BLaER1 (cell line): ENCODE measurements around the gene BOLL.
"Not testable (repeated sequence)": the region's sequence is repeated elsewhere in the genome, so short reads cannot be mapped to it uniquely, and the experiment has no call there.

ENCODE experiments used
- H3K27ac ChIP-seq: shearing (Covaris generic); formaldehyde crosslinking; 2 replicates; pipeline ENCODE4 v1.8.1; 2022
- H3K27me3 ChIP-seq: shearing (Covaris generic); formaldehyde crosslinking; 2 replicates; pipeline ENCODE4 v1.8.1; 2022
- H3K36me3 ChIP-seq: shearing (Covaris generic); formaldehyde crosslinking; 2 replicates; pipeline ENCODE4 v1.8.1; 2022
- H3K4me1 ChIP-seq: shearing (Covaris generic); formaldehyde crosslinking; 2 replicates; pipeline ENCODE4 v1.8.1; 2022
- H3K4me2 ChIP-seq: shearing (Covaris generic); formaldehyde crosslinking; 2 replicates; pipeline ENCODE4 v1.8.1; 2022
- H3K4me3 ChIP-seq: shearing (Covaris generic); formaldehyde crosslinking; 2 replicates; pipeline ENCODE4 v1.8.1; 2022
- H3K9ac ChIP-seq: shearing (Covaris generic); formaldehyde crosslinking; 2 replicates; pipeline ENCODE4 v1.8.1; 2022
- H3K9me3 ChIP-seq: shearing (Covaris generic); formaldehyde crosslinking; 2 replicates; pipeline ENCODE4 v1.8.1; 2022
- H4K20me1 ChIP-seq: shearing (Covaris generic); formaldehyde crosslinking; 2 replicates; pipeline ENCODE4 v1.8.1; 2022
- Cebpa-rat ChIP-seq: shearing (Covaris generic); IDR thresholded peaks from 2 replicates; pipeline ENCODE4 v1.8.1; 2022

The BOLL gene

DNA sequence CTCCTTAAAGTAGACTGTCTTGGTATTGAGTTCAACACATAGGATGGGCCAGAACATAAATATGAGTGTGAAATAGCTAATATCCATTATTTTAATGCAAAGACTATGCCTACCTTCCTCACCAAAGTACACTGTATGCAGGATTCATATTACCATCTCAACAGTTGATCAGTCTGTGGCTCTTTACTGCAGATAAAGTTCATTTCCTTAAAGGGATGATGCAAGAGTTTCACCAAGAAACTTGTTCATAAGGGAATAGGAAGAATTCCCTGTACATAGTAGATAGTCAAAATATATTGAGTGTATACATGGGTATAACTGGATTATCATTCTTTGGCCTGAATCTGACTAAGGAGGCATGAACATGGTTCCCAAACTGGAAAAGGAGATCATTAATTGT, 44.9 kb downstream of the BOLL start:
- TF ChIP-seq Cebpa-rat = no peak
- Histone ChIP-seq H3K27me3 (no peaks in the 10 kb centered on the region), H3K9ac (no peak overlapping the region), H4K20me1 (no peaks in the 10 kb centered on the region), H3K4me2 (no peak overlapping the region), H3K9me3 (no peaks in the 10 kb centered on the region), H3K4me1 (no peaks in the 10 kb centered on the region), H3K4me3 (no peak overlapping the region), H3K27ac (no peak overlapping the region), H3K36me3 (no peaks in the 10 kb centered on the region)

DNA sequence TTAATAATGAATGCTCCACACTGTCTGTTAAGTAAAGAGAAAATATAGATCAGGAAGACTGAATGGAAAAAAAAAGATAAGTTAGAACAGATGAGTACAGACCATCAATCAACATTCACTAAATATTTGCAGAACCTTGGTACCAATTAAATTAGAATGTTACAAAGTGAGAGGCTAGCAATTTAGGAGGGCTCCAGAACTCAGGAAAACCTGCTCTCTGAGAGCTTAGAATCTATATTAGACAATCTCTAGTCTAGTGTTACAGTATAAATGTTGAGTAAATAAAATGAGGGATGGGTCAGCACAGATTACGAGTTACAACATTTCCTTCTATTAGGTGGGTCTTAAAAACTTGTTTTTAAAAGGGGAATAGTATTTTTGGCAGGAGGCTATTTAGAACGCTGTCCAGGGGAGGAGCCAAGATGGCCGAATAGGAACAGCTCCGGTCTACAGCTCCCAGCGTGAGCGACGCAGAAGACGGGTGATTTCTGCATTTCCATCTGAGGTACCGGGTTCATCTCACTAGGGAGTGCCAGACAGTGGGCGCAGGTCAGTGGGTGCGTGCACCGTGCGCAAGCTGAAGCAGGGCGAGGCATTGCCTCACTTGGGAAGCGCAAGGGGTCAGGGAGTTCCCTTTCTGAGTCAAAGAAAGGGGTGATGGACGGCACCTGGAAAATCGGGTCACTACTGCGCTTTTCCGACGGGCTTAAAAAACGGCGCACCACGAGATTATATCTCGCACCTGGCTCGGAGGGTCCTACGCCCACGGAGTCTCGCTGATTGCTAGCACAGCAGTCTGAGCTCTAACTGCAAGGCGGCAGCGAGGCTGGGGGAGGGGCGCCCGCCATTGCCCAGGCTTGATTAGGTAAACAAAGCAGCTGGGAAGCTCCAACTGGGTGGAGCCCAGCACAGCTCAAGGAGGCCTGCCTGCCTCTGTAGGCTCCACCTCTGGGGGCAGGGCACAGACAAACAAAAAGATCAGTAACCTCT, 56.3 kb downstream of the BOLL start:
- not testable (repeated sequence) for H3K4me3 ChIP-seq, H3K9me3 ChIP-seq, H3K27me3 ChIP-seq, H4K20me1 ChIP-seq, H3K4me2 ChIP-seq, H3K4me1 ChIP-seq, H3K9ac ChIP-seq, H3K36me3 ChIP-seq, H3K27ac ChIP-seq

DNA sequence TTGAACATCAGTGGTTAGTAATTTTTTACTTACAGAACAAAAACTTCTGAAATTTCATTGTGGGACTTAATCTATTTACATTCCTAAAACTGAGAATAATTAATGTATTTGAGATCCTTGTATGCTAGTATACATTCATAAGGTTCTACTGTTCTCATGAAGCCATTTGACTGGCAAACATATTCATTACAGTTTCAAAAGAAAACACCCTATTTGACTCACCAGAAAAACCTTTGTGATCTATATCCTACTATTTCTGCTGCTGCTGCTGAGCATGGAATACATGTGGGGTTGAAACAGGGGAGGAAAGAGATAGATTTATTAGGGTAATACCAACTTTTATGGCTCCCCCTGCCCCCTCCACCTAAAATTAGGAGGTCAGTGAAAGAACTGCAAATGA, 58.1 kb downstream of the BOLL start:
- Histone ChIP-seq H3K27me3 (no peaks in the 10 kb centered on the region), H3K9ac (no peak overlapping the region), H3K9me3 (no peaks in the 10 kb centered on the region), H3K27ac (no peak overlapping the region), H3K4me3 (no peak overlapping the region), H3K36me3 (no peaks in the 10 kb centered on the region), H3K4me1 (no peaks in the 10 kb centered on the region), H3K4me2 (no peak overlapping the region), H4K20me1 (no peaks in the 10 kb centered on the region)
- no peak for TF ChIP-seq Cebpa-rat

DNA sequence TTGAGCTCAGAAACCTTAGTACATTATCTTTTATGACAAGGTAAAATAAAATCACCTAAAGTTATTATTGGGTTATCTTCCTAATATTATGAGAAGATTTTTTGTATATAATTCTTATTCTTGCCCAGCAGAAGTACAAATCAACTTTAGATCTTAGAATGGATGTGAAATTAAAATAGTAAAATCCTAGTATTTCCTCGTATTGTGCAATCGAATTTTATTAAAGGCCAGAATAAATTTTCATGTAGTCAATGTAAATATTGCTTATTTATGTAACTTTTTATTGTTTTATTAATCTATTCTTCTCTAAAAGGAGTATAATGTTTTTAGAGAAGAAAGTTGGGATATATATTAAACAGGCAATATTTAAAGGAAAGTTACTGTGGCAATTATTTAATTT, 67.3 kb downstream of the BOLL start:
- no peak overlapping the region for H3K4me3 ChIP-seq
- no peak overlapping the region for H3K27ac ChIP-seq
- no peaks in the 10 kb centered on the region for H4K20me1 ChIP-seq
- no peaks in the 10 kb centered on the region for H3K9me3 ChIP-seq
- TF ChIP-seq Cebpa-rat = no peak
- no peaks in the 10 kb centered on the region; the same call in 1 of the 2 replicates for H3K36me3 ChIP-seq
- no peaks in the 10 kb centered on the region for H3K27me3 ChIP-seq
- no peak overlapping the region for H3K9ac ChIP-seq
- no peak overlapping the region for H3K4me2 ChIP-seq
- no peaks in the 10 kb centered on the region for H3K4me1 ChIP-seq

DNA sequence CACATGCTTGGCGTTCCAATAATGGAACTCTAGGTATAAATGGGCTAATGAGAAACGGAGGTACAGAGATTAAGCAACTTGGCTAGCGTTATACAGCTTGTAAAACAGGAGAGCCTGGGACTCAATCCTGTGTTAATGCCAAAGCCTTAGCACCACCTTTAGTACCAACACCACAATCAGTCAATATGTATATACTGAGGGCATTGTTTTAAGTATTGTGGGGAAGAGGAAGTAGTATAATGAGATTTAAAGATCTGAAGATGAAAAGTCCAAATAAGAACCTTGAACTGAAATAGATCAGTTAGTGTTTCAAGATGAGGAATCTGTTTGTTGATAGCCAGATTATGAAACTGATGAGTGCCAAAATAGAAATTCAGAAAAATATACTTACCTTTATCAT, 71.8 kb downstream of the BOLL start:
- H3K27ac ChIP-seq = no peak overlapping the region
- no peaks in the 10 kb centered on the region for H3K27me3 ChIP-seq
- no peaks in the 10 kb centered on the region for H3K9me3 ChIP-seq
- H3K9ac ChIP-seq = no peak overlapping the region
- peaks cover 36% of the 10 kb centered on the region for H4K20me1 ChIP-seq
- H3K4me1 ChIP-seq = peaks cover 8% of the 10 kb centered on the region
- no peak overlapping the region for H3K4me3 ChIP-seq
- no peak for TF ChIP-seq Cebpa-rat
- H3K36me3 ChIP-seq = peaks cover 21% of the 10 kb centered on the region
- H3K4me2 ChIP-seq = no peak overlapping the region

DNA sequence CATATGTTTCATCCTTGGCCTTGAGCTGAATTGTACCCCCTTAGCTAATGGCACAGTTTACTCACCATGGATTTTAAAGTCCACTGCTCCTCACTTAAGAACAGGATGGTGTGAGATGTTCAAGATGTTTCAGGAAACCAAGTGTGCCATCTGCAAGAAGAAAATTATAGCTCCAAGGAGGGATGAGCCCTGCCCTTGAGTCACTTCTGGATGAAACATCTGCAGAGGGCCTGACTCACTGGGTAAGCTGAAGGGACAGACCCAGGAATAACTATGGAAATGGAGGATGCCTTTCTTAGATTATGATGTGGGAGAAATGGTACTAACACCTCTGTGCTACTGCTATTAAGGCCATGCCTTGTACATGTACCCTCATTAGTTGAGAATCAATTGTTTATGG, 73.5 kb downstream of the BOLL start:
- no peaks in the 10 kb centered on the region for H3K9me3 ChIP-seq
- H3K27me3 ChIP-seq = no peaks in the 10 kb centered on the region
- no peak overlapping the region for H3K4me2 ChIP-seq
- no peak overlapping the region for H3K9ac ChIP-seq
- H4K20me1 ChIP-seq = peaks cover 53% of the 10 kb centered on the region
- H3K4me3 ChIP-seq = no peak overlapping the region
- TF ChIP-seq Cebpa-rat = no peak
- H3K36me3 ChIP-seq = peaks cover 21% of the 10 kb centered on the region
- no peak overlapping the region for H3K27ac ChIP-seq
- H3K4me1 ChIP-seq = peaks cover 20% of the 10 kb centered on the region

DNA sequence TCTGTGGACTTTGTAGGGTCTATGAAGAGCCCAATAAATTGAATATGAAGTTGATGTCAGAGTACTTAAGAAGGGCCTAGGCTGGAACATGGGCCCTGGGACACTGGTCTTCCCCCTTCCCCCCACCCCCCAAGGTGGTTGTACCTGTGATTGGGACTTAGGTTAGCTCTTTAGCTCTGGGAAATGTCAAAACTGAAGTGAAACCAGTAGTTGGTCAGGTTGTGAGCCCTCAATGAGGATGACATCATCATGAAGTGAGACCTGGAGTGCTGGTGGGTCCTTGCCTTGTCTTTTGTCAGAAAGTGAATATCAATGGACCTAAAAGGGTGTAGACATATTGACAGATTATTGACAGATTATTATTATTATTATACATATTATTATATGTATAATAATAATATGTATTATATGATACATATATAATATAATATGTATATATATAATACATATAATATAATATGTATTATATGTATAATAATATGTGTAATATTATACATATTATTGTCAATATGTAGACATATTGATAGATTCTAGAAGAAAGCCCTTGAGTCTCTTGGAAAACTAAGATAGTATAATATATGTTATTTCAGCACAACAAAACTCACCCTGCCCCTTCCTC, 74.6 kb downstream of the BOLL start:
- TF ChIP-seq Cebpa-rat = no peak
- Histone ChIP-seq H3K4me2 (no peak overlapping the region), H3K4me1 (peaks cover 26% of the 10 kb centered on the region), H4K20me1 (peaks cover 64% of the 10 kb centered on the region), H3K36me3 (peaks cover 21% of the 10 kb centered on the region), H3K9ac (no peak overlapping the region), H3K9me3 (no peaks in the 10 kb centered on the region), H3K4me3 (no peak overlapping the region), H3K27ac (no peak overlapping the region), H3K27me3 (no peaks in the 10 kb centered on the region)

DNA sequence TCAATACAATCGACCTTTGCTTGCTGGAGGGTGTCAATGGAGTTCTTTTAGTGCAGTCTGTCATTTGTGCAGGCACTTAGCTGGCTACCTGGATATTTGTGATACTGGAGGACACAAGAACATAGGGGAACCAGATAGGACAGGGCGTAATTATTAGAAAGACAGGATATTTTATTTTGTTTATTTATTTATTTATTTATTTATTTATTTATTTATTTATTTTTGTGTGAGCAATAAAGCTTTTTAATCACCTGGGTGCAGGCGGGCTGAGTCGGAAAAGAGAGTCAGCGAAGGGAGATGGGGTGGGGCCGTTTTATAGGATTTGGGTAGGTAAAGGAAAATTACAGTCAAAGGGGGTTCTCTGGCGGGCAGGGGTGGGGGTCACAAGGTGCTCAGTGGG, 76.0 kb downstream of the BOLL start:
- peaks cover 65% of the 10 kb centered on the region for H4K20me1 ChIP-seq
- not testable (repeated sequence) for H3K9ac ChIP-seq, H3K27ac ChIP-seq, H3K27me3 ChIP-seq, H3K4me3 ChIP-seq, H3K9me3 ChIP-seq
- H3K4me2 ChIP-seq = peak overlapping the region; percentile 59
- H3K36me3 ChIP-seq = peaks cover 21% of the 10 kb centered on the region
- H3K4me1 ChIP-seq = peaks cover 32% of the 10 kb centered on the region

DNA sequence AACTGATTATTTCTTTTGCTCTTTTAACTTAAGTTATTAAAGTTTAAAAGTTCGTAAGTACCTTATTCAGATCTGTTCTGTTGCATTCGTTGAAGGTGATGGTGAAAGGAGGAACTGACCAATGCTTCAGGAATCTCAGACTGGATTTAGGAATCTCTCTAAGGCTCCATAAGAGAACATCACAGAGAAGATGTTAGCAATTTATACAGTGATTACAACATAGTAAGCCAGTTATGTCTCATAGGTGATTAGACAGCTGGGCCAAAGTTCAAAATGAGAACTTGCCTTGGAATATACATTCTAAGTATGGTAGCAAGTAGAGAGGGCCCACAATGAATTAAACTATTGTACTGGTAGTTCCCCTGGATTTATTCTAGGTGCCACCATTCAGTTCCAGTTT, 76.8 kb downstream of the BOLL start:
- Histone ChIP-seq H3K36me3 (peaks cover 21% of the 10 kb centered on the region), H3K27ac (no peak overlapping the region), H3K27me3 (no peaks in the 10 kb centered on the region), H3K9me3 (no peaks in the 10 kb centered on the region), H4K20me1 (peaks cover 65% of the 10 kb centered on the region), H3K9ac (0 out of 2 replicates have a peak overlapping the region, but pooled peaks have one; percentile 11), H3K4me2 (peak overlapping the region; percentile 59), H3K4me1 (peaks cover 33% of the 10 kb centered on the region), H3K4me3 (peak overlapping the region; percentile 14; the same call in 1 of the 2 replicates)
- TF ChIP-seq Cebpa-rat = no peak
